NCI-H1436 treated with DMSO at 0.1 percent for 48 hours (cell line): ENCODE data around the gene RPGR.

Source experiments
- DNase-seq: peaks from one replicate; lab custom pipeline; 2025; lab: John Stamatoyannopoulos, UW

The RPGR gene

DNA sequence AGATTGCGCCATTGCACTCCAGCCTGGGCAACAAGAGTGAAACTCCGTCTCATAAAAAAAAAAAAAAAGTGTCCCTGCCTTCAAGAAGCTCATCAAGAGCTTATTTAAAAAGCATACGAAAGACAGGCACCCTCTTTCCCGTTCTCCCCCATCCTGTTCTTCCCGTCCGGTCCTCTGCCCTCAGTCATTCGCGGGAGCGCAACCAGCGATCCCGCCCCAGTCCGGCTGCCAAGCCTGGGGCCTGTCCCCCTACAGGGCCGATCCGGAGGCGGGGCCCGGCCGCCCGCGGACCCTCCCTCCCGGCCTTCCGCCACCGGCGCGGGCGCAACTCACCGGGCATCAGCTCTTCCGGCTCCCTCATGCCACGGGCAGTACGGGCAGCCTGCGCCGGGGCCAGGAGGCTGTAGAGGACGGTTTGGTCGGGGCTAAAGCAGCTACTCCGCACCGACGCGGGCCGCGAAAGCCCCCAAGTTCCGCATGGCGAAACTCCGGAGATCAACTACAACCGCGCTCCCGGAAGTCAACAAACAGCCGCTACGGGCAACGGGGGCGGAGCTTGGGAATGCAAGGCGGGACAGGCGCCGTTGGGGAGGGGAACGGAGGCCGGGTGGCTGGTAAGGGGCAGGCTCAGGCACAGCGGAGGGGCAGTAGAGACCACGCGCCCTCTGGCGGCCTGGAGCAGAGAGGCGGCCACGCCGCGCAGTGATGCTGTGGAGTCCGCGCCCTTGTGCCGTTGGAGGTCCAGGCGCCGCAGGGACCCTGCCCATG lies at the start of gene RPGR:
RPGR (minus strand) TSS at position 503 of the 768 bp plus-strand sequence; CDS start at position 361, 142 bp downstream.
- DNase-seq, result peak; percentile 35

- no peak for DNase-seq
These were observed 49.4 kb upstream of the RPGR start for GRCh38 chrX:38376747-38377146.

DNA sequence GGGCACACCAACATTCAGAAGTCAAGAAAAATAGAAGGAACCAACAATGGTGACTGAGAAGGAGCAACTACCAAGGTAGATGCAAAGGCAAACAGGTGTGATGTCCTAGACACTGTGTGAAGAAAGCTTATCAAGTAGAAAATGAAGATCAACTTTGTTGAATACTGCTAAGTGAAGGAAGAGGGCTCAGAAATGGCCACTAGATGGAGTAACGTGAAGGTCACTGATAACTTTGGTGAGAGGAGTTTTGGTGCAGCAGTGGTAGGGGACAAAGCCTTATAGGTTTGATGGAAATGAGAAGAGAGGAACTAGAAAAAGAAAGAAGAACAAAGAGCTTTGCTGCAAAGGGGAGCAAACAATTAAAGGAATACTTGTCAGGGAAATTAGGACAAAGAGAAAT lies 48.6 kb upstream of the RPGR start:
- no peak for DNase-seq

GRCh38 chrX:38374431-38374830 lies 47.1 kb upstream of the RPGR start:
- no peak for DNase-seq

DNA sequence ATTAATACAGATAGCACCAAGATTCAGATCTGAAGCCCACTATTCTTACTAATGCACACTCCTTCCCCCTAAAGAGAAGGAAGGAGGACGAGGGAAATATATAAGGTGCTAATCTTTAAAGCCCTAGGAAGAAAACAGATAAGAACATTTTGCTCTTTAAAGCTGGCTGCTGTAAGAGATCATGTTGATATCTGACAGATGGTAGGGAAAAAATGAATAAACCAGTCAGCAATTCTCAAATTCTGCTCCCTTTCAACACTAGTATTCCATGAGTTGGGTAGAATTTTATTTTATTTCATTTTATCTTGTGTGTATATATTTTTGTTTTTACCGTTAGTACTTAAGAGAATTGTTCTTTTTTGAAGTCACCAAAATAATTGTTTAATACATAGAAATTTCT lies 44.3 kb upstream of the RPGR start:
- DNase-seq, result no peak

DNA sequence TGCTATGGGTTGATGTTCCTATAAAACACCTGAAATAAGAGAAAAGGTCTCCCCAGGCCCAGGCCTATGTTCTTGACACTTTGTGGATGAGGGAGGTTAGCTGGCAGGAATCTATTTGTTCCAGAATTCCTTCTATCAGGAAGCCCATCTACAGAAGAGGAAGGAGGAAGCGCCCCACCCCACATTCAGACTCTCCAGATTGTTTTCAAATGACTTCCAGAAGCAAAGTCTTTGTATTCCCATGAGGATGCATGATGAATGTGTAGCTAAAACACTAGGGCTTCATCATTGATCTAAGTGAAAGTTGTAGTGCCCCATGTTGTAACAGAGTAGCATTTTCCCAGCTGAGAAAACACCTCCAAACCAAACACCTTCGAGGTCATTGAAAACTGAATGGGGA lies 41.5 kb upstream of the RPGR start:
- DNase-seq, result no peak

DNA sequence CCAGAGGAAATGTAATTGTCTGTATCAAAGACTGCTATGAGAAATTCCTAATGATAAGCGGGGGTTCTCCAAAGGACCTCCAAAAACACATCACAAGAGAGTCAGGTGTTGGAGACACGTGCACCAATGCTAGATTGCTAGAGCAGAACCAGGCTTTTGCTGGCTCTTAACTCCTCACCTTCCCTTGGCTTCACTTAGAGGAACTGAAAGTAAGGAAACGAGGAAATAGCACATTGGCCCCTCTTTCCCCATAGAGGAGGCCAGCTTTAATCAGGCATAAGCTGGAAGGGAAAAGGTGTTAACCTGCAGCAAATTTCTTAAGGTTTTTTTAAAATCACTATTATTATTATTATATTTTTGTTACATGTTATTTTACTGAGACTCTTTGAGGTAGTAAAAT lies 38.6 kb upstream of the RPGR start:
- DNase-seq, result no peak

- no peak for DNase-seq
These were observed 35.7 kb upstream of the RPGR start for GRCh38 chrX:38363046-38363445.

DNA sequence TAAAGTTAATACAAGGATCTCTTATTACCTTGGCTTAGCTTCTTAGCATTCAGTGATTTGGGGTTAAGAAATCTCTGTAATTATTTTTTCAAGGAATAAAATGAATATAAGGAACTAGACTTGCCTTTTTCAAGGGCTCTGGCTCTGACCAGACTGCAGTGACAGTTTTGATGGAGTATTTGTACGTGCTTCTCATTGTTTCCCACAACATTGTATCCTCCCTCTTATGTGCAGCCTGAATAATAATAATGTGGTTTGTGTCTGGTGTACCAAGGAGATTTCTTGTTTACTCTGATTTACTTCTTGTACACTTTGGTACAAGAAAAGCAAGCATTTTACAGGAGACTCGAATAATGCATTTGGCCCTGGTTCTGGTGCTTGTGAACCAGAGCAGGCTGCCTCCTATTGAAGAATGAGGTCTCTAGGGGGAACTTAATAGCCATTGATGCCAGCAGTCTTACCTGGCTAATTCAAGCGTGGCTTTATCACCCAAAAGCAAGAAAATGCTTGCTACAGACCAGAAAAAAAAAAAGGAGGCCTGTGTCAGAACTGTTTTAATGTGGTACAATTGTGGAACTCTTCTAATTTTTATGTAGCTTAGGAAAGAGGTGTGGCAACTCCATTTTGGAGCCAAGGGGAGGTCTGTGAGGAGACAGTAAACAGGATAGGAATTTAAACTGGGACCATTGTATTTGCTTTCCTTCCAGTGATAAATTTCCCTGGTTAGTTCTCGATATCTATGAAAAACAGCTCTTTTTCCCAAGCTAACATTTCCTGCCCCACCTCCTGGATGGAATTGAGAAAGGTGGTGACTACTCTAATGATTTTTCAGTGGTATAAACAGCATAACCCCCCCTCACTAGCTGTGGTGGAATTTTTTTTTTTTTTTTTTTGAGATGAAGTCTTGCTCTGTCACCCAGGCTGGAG lies 30.7 kb upstream of the RPGR start:
- DNase-seq, result no peak

DNA sequence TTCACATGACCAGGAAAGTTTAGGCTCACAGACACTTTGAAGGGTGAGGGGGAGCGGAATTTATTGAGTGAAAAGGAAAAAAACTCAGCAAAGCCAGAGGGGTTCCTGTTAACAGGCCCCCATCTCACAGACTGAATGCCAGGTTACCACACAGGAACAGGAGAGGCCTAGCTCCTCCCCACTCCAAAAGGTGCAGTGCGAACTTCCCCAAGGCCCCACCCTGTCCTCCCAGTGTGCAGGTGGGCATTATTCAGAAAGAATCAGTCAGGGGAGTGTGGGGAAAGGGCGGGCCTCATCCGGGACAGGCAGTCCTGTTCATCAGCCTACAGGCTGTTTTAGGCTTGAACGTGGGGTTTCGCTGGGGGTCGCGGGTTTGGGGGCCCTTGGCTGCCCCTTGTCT lies 29.1 kb upstream of the RPGR start:
- DNase-seq, result no peak

GRCh38 chrX:38352362-38352761 lies 25.1 kb upstream of the RPGR start, which contains the start of gene OTC:
TSS of gene OTC (plus strand) at chrX:38352604. CDS start at chrX:38352697, 93 bp downstream.
- no peak for DNase-seq

DNA sequence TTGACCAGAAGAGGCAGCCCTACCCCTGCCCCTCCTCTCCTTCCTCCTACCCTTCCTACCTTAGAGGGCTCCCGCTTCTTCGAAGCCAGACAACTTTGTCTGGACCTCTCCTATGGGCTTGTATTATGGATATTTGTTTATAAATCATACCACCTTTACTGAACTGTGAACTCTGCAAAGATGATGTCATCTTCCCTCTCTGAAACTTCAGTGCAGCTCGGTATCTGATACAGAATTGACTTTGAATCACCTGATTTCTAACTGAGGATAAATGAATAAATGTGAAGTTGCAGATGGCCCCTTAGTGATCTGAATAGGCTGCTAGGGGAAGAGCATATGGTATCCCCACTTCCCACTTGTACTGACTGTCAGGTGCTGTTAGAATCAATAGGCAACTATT lies 24.0 kb upstream of the RPGR start:
- no peak for DNase-seq

DNA sequence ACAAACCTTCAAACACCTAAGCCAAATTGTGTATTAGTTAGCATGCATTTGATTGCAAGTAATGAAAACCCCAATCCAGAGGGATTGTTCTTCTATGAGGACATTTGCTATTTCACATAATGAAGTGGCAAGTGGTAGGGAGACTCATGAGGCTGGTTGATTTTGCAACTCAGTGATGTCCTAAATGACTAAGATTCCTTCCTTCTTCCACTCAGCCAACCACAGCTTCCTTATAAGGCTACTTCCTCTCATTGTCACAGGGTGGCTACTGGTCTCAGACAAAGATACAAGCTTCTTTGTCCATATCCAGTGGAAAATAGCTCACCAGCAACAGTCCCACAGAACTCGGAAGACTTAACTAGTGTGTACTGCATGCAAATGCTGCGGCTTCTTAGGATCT lies 19.8 kb upstream of the RPGR start:
- no peak for DNase-seq

DNA sequence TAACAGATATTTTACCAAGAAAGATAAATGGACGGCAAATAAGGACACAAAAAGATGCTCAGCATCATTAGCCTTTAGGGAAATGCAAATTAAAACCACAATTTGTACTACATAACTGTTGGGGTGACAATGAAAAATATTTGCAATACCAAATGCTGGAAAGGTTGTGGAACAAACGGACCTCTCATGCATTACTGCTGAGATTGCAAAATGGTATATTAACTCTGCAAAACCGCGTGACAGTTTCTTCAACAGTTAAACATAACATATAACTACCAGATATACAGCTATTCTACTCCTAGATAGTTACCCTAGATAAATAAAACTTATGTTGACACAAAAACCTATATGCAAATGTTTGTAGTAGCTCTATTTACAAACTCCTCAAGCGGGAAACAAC lies 18.8 kb upstream of the RPGR start:
- DNase-seq, result no peak

DNA sequence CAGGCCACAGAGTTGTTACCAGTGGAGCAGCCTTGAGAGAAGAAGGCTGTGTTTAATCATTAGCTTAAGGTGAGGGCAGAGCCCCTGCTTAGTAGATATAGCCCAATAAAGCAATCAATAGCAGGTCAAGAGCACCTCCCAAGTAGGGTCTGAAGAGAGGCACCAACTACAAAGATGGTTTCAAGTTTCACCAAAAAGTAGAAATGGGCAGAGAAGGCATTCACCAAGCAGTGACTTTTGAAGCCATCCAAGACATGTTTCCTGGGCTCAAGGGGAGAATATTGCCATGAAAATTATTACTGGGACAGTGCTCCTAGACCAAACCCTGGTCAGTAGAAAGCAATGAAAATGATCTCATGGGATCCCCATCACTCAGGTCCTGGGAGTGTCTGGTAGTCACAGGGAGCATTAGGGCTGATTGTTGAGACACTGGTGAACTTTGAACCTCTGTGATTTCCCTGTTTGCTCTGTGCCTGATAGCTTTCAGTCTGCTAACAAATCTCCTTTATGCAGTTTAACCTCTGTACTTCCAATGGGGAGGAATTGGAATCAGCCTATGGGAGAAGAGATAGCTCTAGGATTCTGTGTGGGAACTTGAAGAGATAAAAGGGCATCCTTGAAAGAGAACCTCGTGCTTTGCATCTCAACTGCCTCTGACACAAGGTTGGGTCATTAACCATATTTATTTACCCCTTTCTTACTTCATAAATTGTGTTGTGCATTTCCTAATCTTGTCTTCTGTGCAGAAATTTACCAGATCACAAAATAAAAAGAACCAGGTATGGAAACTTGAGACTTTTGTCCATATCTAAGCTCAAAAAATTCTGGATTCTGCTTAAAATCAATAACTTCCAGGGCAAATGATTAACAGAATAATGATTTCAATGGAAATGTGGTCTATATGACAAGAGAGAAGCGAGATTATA lies 15.8 kb upstream of the RPGR start:
- DNase-seq, result no peak

GRCh38 chrX:38341442-38341841 lies 14.1 kb upstream of the RPGR start:
- DNase-seq, result no peak

GRCh38 chrX:38336538-38337240 lies 9.4 kb upstream of the RPGR start:
- no peak for DNase-seq

DNA sequence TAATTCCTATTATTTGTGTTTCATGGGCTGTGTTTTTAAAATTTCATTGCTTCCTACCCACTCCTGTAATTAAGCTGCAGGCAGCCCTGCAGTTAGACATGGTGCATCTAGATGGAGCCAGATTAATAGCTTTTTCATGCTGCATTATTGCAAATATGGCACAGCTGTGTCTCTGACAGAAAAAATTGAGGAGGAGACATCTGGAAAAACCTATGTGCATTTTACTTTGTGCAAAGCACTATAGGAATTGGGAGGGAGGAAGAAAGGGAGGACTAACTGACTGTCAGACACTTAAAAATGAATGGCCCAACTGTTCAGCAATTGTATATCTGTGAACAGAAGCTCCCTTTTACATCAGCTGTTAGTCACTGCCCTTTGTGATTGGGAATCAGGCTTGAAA lies 8.1 kb upstream of the RPGR start:
- no peak for DNase-seq

DNA sequence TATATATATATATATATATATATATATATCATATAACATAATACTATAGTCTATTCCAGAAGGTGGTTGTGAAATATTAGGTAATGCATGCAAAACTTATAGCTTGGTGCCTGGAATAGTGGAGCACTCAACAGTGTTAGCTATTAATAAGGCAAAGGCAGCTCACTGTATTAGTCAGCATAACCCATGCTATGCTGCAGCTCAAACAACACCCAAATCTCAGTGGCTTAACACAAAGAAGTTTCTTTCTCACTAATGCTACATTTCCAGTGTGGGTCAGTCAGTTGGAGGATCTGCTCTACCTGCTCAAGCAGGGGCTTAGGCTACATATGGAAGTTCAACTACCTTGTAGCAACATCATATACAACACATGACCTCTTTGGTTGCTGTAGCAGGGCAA lies 5.2 kb upstream of the RPGR start:
- no peak for DNase-seq

DNA sequence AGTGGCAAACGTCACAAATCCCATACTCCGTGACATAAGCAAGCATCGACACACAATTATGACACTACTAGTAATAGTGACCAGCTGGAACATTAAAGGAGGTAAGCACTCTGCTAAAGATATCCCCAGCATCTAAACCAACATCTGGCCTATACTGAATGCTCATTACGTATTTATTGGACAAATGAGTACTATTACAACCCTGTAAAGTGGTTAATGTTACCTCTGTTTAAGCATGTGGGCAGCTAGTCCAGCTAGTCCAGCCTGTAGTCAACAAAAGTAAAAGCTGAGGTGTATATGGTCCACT lies 419 bp upstream of the RPGR start:
- no peak for DNase-seq

DNA sequence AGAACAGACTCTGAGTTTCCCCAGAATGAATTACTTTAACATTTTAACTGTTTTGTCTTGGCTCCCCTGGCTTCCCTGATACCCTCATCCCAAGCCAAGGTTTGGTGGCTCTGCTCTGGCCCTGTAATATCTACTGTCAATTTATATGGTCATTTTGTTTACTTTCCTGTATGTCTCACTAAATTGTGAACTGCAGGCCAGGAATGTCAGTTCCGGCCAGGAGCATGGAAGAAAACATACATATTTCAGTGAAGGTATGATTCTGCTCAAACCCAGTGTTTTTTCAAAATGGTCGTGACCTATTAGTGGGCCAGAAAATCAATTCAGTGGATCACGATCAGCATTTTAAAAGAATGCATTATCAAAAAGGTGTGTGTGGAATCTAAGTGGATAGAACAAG lies 1.2 kb downstream of the RPGR start:
- DNase-seq, result no peak

DNA sequence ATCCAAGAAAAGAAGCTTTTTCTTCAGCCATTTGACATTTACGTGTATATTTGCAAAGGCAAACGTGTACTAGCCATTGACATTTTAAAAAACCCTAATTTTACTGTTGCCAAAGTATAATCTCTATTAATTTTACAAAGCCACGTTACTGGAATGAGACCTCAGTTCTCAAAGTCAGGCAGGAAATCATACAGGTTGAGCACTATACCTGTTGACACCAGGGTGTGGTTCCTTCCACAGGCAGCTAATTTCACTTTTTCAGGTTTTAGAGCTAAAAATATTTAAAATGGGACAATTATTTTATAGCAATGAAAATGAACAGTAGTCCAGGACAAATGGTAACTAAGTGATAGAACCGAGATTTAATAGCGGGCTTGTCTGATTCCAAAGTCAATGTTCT lies 6.5 kb downstream of the RPGR start:
- no peak for DNase-seq
